ENCODE data around the gene GYPC.

DNA sequence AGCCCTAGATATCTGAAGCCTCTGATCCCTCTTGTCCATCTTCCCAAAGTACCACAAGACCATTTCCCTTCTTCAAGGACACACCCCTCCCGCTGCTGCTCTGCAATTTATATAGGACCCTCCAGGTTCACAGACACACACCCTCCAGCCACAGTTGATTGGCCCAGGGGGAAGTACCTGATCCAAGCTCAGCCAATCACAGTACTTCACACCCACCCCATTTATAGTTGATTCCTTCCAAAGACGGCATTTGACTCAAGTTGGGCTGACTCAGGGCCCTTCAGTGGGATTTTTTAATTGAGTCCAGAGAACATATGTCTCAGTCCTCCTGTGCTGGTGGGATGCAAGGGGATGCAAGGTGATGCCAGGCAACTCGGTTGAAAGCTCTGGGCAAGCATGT, 59.2 kb downstream of the GYPC start:
- TF ChIP-seq CTCF (IDR thresholded peaks at IDR 0.05; ENCODE audit: low read depth, low read length, missing input control) (no peak), TAF1 (conservative IDR thresholded peaks at IDR 0.05) (no peak), FOXA2 (IDR thresholded peaks at IDR 0.05) (no peak), SP1 (IDR thresholded peaks at IDR 0.05) (no peak), EGR1 (IDR thresholded peaks at IDR 0.05; ENCODE audit: low read depth in 2 of 2) (no peak), JUND (IDR thresholded peaks at IDR 0.05) (no peak), GABPA (IDR thresholded peaks at IDR 0.05 in 1 of 2, conservative IDR thresholded peaks at IDR 0.05 in 1 of 2) (no peak), ZBTB33 (IDR thresholded peaks at IDR 0.05) (no peak)
- TF ChIP-seq, protein P1, sequence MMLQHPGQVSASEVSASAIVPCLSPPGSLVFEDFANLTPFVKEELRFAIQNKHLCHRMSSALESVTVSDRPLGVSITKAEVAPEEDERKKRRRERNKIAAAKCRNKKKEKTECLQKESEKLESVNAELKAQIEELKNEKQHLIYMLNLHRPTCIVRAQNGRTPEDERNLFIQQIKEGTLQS (IDR thresholded peaks at IDR 0.05), result no peak
- TF ChIP-seq, protein P2, sequence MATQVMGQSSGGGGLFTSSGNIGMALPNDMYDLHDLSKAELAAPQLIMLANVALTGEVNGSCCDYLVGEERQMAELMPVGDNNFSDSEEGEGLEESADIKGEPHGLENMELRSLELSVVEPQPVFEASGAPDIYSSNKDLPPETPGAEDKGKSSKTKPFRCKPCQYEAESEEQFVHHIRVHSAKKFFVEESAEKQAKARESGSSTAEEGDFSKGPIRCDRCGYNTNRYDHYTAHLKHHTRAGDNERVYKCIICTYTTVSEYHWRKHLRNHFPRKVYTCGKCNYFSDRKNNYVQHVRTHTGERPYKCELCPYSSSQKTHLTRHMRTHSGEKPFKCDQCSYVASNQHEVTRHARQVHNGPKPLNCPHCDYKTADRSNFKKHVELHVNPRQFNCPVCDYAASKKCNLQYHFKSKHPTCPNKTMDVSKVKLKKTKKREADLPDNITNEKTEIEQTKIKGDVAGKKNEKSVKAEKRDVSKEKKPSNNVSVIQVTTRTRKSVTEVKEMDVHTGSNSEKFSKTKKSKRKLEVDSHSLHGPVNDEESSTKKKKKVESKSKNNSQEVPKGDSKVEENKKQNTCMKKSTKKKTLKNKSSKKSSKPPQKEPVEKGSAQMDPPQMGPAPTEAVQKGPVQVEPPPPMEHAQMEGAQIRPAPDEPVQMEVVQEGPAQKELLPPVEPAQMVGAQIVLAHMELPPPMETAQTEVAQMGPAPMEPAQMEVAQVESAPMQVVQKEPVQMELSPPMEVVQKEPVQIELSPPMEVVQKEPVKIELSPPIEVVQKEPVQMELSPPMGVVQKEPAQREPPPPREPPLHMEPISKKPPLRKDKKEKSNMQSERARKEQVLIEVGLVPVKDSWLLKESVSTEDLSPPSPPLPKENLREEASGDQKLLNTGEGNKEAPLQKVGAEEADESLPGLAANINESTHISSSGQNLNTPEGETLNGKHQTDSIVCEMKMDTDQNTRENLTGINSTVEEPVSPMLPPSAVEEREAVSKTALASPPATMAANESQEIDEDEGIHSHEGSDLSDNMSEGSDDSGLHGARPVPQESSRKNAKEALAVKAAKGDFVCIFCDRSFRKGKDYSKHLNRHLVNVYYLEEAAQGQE (IDR thresholded peaks at IDR 0.05), result no peak

All from liver (tissue), 3 donors.